GM21526 (cell line): ENCODE measurements around the gene SLC35G6.
"Not testable (repeated sequence)": the region's sequence is repeated elsewhere in the genome, so short reads cannot be mapped to it uniquely, and the experiment has no call there.

Experiments used
- ATAC-seq: cut with Tn5 transposase; IDR thresholded peaks from one replicate; pipeline ENCODE4 v1.9.1; 2021; ENCODE audit warnings: moderate library complexity; ENCODE audit not compliant: unreplicated experiment, low FRiP score

The SLC35G6 gene

GRCh38 chr17:7481275-7481674 lies at the start of gene SLC35G6:
Gene SLC35G6 (plus strand): TSS chr17:7481446. CDS start chr17:7481517, 71 bp downstream.
- ATAC-seq: not testable (repeated sequence)

- ATAC-seq: no peak
Observed at GRCh38 chr17:7432296-7432695, 49.0 kb upstream of the SLC35G6 start.

GRCh38 chr17:7435676-7436555 lies 45.3 kb upstream of the SLC35G6 start:
- peak; percentile 30 for ATAC-seq

DNA sequence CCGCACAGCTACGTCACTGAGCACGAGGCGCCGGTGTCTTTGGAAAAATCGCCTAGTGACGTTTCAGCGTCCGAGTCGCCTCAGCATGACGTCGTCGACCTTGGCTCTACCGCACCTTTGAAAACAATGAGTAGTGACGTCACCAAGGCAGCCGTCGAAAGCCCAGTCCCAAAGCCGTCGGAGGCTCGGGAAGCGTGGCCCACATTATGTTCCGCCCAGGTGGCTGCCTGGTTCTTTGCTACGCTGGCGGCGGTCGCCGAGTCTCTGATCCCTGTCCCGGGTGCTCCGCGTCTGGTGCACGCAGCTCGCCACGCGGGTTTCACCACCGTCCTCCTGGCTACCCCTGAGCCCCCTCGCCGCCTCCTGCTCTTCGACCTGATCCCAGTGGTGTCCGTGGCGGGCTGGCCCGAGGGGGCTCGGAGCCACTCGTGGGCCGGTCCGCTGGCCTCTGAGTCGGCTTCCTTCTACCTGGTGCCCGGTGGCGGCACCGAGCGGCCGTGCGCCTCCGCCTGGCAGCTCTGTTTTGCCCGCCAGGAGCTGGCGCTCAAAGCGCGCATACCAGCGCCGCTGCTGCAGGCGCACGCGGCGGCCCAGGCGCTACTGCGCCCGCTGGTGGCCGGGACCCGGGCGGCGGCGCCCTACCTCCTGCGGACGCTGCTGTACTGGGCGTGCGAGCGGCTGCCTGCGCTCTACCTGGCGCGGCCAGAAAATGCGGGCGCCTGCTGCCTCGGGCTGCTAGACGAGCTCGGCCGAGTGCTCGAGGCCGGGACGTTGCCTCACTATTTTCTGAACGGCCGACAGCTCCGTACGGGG lies 44.5 kb upstream of the SLC35G6 start:
- ATAC-seq: no peak

- ATAC-seq: no peak
Observed at GRCh38 chr17:7437369-7437863, 43.8 kb upstream of the SLC35G6 start.

DNA sequence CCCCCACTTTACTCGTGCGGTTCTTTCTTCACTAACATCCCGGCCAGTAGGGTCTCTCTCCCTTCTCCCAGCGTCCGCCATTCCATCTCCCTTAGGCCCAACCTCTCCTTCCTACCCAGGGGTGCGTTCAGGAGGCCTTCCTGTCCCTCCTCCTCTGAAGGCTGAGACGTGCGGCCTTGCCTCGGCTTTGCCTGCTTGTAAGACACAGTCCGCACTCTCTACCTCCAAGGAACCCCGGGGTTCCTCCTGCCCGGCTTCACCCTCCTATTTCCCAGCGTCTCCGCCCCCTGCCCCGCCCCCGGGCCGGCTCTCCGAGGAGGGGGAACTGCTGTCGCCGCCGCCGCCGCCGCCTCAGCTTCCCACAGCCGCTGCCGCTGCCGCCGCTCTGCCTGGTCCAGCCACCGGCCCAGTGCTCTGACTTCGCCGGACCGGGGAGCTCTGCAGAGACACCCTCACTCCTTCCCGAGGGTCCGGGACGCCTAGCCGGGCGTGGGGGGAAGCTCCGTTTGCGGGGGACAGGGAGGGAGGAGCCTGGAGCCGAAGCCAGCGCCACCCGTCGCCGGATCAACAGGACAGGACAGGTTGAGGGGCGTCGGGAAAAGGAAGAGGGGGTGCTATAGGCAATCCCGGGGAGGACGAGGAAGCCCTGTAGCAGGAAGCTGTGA lies 43.2 kb upstream of the SLC35G6 start:
- ATAC-seq: no peak

DNA sequence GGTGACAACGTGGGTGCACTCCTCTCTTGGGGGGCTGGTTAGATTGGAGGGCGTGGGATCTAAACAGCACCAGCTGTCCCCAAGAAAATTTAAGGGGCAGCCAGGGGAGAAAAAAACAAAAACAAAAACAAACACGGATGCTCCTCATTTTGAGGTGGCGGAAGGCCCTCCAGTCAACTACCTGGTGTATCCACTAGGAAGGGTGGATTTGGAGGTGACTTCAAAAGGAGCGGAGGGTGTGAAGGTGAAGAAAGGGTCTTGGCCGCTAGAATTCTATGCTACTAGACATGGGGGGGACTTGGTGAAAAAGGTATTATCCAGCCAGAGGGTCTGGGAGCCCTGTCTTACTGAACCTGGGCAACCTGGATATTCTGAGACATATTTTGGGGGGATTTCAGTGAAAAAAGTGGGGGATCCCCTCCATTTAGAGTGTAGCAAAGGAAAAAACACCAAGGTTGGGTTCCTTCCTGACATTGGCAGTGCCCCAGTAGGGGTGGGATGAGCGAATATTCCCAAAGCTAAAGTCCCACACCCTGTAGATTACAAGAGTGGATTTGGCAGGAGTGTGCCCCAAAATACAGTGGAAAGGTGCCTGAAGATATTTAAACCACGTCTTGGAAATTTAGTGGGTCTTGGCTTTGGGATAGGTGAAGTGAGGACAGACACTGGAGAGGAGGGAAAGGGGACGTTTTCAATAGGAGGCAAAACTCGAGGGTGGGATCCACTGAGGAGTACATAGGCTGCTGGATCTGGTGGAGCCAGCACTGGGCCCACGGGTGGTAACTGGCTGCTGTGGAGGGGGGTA lies 42.4 kb upstream of the SLC35G6 start:
- ATAC-seq: no peak

DNA sequence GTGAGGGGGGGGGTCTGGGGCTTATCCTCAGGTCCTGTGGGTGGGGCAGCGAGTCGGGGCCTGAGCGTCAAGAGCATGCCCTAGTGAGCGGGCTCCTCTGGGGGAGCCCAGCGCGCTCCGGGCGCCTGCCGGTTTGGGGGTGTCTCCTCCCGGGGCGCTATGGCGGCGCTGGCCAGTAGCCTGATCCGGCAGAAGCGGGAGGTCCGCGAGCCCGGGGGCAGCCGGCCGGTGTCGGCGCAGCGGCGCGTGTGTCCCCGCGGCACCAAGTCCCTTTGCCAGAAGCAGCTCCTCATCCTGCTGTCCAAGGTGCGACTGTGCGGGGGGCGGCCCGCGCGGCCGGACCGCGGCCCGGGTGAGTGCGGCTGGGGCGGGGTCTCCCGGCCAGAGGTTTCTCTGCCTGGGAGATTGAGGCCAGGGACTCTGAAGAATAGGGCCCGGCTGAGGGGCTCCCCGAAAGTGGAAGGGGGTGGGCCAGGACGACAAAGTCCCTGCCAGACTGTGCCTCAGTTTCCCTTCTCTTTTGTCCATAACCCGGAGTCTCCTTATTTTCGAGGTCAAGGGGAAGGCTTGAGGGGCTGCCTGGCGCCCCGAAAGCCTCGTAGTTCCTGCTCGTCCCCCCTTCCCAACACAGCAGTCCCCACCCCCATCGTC lies 41.7 kb upstream of the SLC35G6 start, which contains the start of gene FGF11:
Gene FGF11, plus strand, starts transcription at position 51 of the 651 bp plus-strand sequence. Its CDS starts 109 bp downstream, at position 160.
- ATAC-seq: no peak

DNA sequence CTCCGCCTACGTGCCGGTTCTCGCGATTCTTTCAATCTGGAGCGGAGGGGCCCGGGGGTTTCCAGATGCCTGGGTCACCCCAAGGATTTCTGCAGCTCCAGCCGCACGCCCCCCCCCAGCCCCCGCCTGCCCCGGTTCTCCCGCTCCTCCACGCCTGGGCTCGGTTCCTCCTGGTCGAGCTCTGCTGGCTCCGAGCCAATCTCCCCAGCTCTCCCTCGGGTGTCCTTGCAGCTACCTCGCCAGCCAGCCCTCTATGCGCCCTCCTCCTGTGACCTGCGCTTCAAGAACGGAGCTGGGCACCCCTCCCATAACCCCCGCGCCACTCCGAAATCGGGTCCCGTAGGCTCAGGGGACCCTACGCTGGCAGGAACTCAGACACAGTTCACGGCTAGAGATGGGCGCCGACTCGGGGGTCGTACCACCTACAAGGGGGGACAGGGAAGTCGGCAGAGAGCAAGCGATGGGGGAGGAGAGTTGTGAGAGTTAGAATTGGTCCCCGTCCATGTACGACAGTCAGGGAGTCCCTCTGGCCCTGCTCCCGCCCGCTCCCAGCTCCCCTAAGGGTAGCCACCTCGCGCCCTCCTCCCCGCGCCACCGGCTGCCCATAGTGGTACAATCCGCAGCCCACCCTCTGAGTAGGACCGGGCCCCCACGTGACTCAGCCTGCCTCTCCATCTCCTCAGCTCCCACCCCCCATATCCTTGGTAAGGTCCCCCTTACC lies 41.0 kb upstream of the SLC35G6 start:
- ATAC-seq: no peak

GRCh38 chr17:7440834-7441195 lies 40.4 kb upstream of the SLC35G6 start:
- no peak for ATAC-seq

GRCh38 chr17:7441266-7441665 lies 40.0 kb upstream of the SLC35G6 start:
- no peak for ATAC-seq

GRCh38 chr17:7442142-7442541 lies 39.1 kb upstream of the SLC35G6 start:
- ATAC-seq: no peak

DNA sequence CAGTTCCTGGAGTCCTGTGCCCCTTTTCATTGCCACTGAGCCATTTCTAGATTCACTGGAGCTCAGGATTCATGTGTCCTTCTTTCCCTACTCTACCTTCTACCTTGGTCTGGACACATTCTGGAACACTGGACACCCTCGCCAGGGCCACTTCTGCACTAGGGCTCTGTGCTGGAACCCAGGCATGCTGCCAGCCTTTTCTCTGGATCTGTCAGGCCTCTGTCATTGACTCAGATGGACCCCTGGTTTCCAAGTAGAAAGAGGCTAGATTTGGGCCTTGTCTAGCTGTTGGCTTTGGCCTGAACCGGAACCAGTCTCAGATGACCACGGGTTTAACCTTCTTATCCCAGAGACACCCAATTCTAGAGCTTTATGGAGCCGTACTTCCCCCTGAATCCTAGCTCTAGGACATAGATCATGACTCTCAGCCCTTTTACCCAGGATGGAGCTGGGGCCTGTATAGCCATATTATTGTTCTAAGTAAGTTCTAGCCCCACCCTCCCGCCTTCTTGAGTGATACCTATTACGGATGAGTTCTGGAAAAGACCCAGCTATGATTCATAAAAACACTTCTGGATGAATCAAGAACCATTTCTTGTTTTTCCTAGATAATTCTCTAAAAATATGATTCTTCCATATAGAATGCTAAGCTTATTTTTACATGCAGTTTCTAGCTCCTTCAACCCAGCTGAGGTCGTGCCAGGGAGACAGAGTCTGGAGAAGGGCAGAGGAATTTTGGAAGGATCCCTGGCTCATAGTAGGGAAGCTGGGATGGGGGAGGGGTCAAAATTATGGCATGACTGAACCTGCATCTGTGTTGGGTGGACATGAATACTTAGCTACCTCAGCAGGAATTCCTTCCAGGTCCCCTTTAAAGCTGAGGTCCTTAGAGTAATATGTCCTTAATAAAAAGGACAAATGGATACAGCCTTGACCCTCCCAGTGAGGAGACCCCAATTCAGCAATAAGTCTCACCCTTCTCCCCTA lies 37.5 kb upstream of the SLC35G6 start:
- ATAC-seq: no peak

DNA sequence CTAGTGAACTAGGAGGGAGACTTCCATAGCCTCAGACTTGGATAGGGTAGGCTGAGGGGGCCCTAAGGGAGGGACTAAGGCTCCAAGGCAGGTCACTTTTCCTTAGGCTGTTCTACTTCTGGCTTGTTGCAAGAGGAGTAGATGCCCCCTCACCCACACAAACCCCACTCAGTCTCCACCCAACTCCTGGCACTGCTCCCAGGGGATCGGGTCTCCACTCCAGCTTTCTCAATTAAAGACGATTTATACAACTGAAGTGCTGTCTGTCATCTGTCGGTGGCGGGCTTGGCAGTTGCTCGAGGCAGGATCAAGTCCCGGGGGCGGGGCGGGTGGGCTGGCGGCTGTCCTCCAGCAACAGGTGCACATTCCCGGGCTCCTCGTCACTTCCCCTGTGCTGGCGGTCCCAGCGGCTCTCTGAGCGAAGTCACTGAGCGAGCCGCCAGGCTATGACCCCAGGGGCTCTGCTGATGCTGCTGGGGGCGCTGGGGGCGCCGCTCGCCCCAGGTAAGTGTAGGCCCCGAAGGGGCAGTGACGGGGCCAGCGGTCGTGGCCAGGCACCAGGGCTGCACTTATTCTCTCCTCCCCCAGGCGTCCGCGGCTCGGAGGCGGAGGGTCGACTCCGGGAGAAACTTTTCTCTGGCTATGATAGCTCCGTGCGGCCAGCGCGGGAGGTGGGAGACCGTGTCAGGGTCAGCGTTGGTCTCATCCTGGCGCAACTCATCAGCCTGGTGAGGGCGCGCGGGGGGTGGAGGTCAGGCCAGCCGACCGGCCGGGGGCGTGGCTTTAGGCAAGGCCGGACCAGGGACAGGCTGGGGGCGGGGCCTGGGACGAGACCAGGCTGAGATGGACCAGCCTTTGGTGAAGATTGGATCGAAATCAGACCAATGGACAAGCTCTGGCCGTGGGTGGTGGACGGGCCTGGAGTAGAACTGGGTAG lies 36.3 kb upstream of the SLC35G6 start, which contains the start of gene CHRNB1:
Gene CHRNB1, plus strand, starts transcription at position 380 of the 937 bp plus-strand sequence. Its CDS starts 67 bp downstream, at position 447.
- no peak for ATAC-seq

DNA sequence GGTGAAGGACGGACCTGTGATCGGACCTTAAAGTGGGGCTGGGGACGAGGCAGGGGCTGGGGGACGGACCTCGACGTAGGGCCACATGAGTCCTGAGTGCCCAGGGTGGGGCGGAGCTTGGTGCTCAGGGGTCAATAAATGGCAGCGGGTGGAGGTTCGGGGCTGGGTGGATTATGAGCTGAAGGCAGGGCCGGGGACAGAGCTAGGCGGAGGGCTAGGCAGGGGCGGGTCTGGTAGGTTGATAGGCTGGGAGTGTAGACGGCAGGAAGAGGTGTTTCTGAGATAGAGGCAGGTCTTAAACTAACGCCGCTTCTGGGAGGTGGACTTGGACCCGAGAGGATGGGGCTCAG lies 35.7 kb upstream of the SLC35G6 start:
- ATAC-seq: no peak

GRCh38 chr17:7448461-7448860 lies 32.8 kb upstream of the SLC35G6 start:
- ATAC-seq: no peak
